ENCODE data around the gene CIC.

- TF ChIP-seq EZH2 (IDR thresholded peaks at IDR 0.05) (no peak), POLR2AphosphoS5 (IDR thresholded peaks at IDR 0.05; ENCODE audit: borderline replicate concordance, low read depth, low read length) (no peak; the same call in none of the 2 replicates)
Observed at GRCh38 chr19:42246143-42246921, 22.7 kb upstream of the CIC start.
